HEK293 (cell line): ENCODE results near the gene ERG.

ENCODE experiments used
- CTCF ChIA-PET: fragments of 350-600 bp; formaldehyde crosslinking; extraction: SDS; loops from one replicate; lab custom pipeline; 2021; ENCODE audit warnings: antibody characterized with exemption; lab: Yijun Ruan, JAX
- POLR2A ChIA-PET: fragments of 300-600 bp; formaldehyde crosslinking; extraction: SDS; loops from one replicate; lab custom pipeline; 2020; ENCODE audit warnings: antibody characterized with exemption, inconsistent platforms; lab: Yijun Ruan, JAX
- H3K27ac ChIP-seq: fragments of 200-500 bp; sonication (Bioruptor generic); 2 replicates; pipeline ENCODE4 v1.5.1; 2014; ENCODE audit warnings: low read depth, low read length, control low read depth, inconsistent platforms; ENCODE audit errors: extremely low read depth
- H3K36me3 ChIP-seq, 2 experiments: fragments of 200-500 bp in 1 of 2; sonication (Bioruptor generic) in 1 of 2; 1 replicate in 1 of 2; 2 replicates in 1 of 2; pipeline ENCODE4 v1.5.1; 2014 to 2017; ENCODE audit warnings: inconsistent platforms in 2 of 2, low read length in 2 of 2; ENCODE audit not compliant: control insufficient read depth in 2 of 2, insufficient read depth in 1 of 2
- H3K4me1 ChIP-seq: fragments of 200-500 bp; sonication (Bioruptor generic); 2 replicates; pipeline ENCODE4 v1.5.1; 2014; ENCODE audit warnings: mild to moderate bottlenecking, low read length, inconsistent platforms; ENCODE audit not compliant: control insufficient read depth, insufficient read depth
- H3K4me3 ChIP-seq: 2 replicates; pipeline ENCODE4 v1.5.1; 2011; ENCODE audit warnings: low read depth, mild to moderate bottlenecking, control low read depth, low read length, moderate library complexity
- H3K9me3 ChIP-seq: fragments of 200-500 bp; sonication (Bioruptor generic); 2 replicates; pipeline ENCODE4 v1.5.1; 2014; ENCODE audit warnings: low read depth, low read length, inconsistent platforms; ENCODE audit not compliant: control insufficient read depth, insufficient read depth
- GLI2 ChIP-seq: fragments of 450-650 bp; formaldehyde crosslinking; IDR thresholded peaks from 2 replicates; pipeline ENCODE4; 2017; ENCODE audit warnings: missing biosample characterization, missing genetic modification characterization, low read depth, borderline replicate concordance
- KLF8 ChIP-seq: fragments of 450-650 bp; formaldehyde crosslinking; IDR thresholded peaks from 2 replicates; pipeline ENCODE4 v1.5.1; 2016; ENCODE audit warnings: missing biosample characterization, missing genetic modification characterization
- PATZ1 ChIP-seq: fragments of 450-650 bp; formaldehyde crosslinking; IDR thresholded peaks from 2 replicates; pipeline ENCODE4 v1.5.1; 2016; ENCODE audit warnings: missing biosample characterization, missing genetic modification characterization
- PRDM4 ChIP-seq: fragments of 450-650 bp; formaldehyde crosslinking; IDR thresholded peaks from 2 replicates; pipeline ENCODE4 v1.5.1; 2017; ENCODE audit warnings: missing biosample characterization, missing genetic modification characterization
- YY2 ChIP-seq: fragments of 450-650 bp; formaldehyde crosslinking; IDR thresholded peaks from 2 replicates; pipeline ENCODE4 v1.5.1; 2016; ENCODE audit warnings: missing biosample characterization, missing genetic modification characterization
- ZBTB11 ChIP-seq: fragments of 450-650 bp; formaldehyde crosslinking; conservative IDR thresholded peaks from 2 replicates; pipeline ENCODE4 v1.5.1; 2016; ENCODE audit warnings: low read depth, missing biosample characterization, missing genetic modification characterization
- ZBTB17 ChIP-seq: fragments of 450-650 bp; formaldehyde crosslinking; IDR thresholded peaks from 2 replicates; pipeline ENCODE4 v1.5.1; 2016; ENCODE audit warnings: missing biosample characterization, missing genetic modification characterization
- ZBTB20 ChIP-seq: fragments of 450-650 bp; formaldehyde crosslinking; IDR thresholded peaks from 2 replicates; pipeline ENCODE4 v1.5.1; 2016; ENCODE audit warnings: missing biosample characterization, missing genetic modification characterization
- ZFP37 ChIP-seq: fragments of 450-650 bp; formaldehyde crosslinking; IDR thresholded peaks from 2 replicates; pipeline ENCODE4 v1.5.1; 2016; ENCODE audit warnings: missing biosample characterization, missing genetic modification characterization
- ZNF16 ChIP-seq: fragments of 450-650 bp; formaldehyde crosslinking; IDR thresholded peaks from 2 replicates; pipeline ENCODE4 v1.5.1; 2016; ENCODE audit warnings: low read depth, missing biosample characterization, missing genetic modification characterization
- ZNF223 ChIP-seq: fragments of 450-650 bp; formaldehyde crosslinking; IDR thresholded peaks from 2 replicates; pipeline ENCODE4 v1.5.1; 2016; ENCODE audit warnings: missing biosample characterization, missing genetic modification characterization
- ZNF280C ChIP-seq: fragments of 450-650 bp; formaldehyde crosslinking; IDR thresholded peaks from 2 replicates; pipeline ENCODE4 v1.5.1; 2016; ENCODE audit warnings: missing biosample characterization, missing genetic modification characterization
- ZNF311 ChIP-seq: fragments of 450-650 bp; formaldehyde crosslinking; IDR thresholded peaks from 2 replicates; pipeline ENCODE4 v1.5.1; 2017; ENCODE audit warnings: missing biosample characterization, missing genetic modification characterization, borderline replicate concordance
- ZNF324 ChIP-seq: fragments of 450-650 bp; formaldehyde crosslinking; IDR thresholded peaks from 2 replicates; pipeline ENCODE4 v1.5.1; 2016; ENCODE audit warnings: missing biosample characterization, missing genetic modification characterization
- ZNF335 ChIP-seq: fragments of 450-650 bp; formaldehyde crosslinking; conservative IDR thresholded peaks from 2 replicates; pipeline ENCODE4 v1.5.1; 2016; ENCODE audit warnings: missing biosample characterization, missing genetic modification characterization
- ZNF426 ChIP-seq: fragments of 450-650 bp; formaldehyde crosslinking; IDR thresholded peaks from 2 replicates; pipeline ENCODE4 v1.5.1; 2017; ENCODE audit warnings: missing biosample characterization, missing genetic modification characterization, mild to moderate bottlenecking, inconsistent platforms, moderate library complexity
- ZNF510 ChIP-seq: fragments of 450-650 bp; formaldehyde crosslinking; IDR thresholded peaks from 2 replicates; pipeline ENCODE4 v1.5.1; 2018; ENCODE audit warnings: mild to moderate bottlenecking, missing genetic modification characterization, missing biosample characterization; ENCODE audit not compliant: insufficient replicate concordance
- ZNF639 ChIP-seq: fragments of 450-650 bp; formaldehyde crosslinking; IDR thresholded peaks from 2 replicates; pipeline ENCODE4 v1.5.1; 2016; ENCODE audit warnings: missing biosample characterization, missing genetic modification characterization

Gene ERG

GRCh38 chr21:38477226-38477625 lies 21.1 kb downstream of the ERG start:
- TF ChIP-seq PRDM4 (tag by site-specific recombination) (no peak), PATZ1 (tag by site-specific recombination) (no peak)
- Histone ChIP-seq H3K36me3 (no peaks in the 10 kb centered on the region), H3K4me3 (no peak overlapping the region), H3K4me1 (peaks cover 9% of the 10 kb centered on the region; the same call in 1 of the 2 replicates), H3K9me3 (no peaks in the 10 kb centered on the region), H3K27ac (no peak overlapping the region)
- CTCF ChIA-PET: interaction anchor here (1.0 kb wide), 1 partner anchor 27 kb away, joined by 3 read pairs; no protein-coding TSS in a partner anchor
- POLR2A ChIA-PET: no interaction called here

- Histone ChIP-seq H3K9me3 (no peaks in the 10 kb centered on the region), H3K4me1 (peaks cover 9% of the 10 kb centered on the region; the same call in 1 of the 2 replicates), H3K27ac (no peak overlapping the region), H3K4me3 (no peak overlapping the region), H3K36me3 (no peaks in the 10 kb centered on the region)
- ChIA-PET POLR2A (no interaction called here), CTCF (no interaction called here)
- TF ChIP-seq ZNF223 (tag by site-specific recombination) (no peak), KLF8 (tag by site-specific recombination) (no peak), ZNF335 (tag by site-specific recombination) (no peak), ZNF311 (tag by site-specific recombination) (no peak), ZNF16 (no peak), PRDM4 (tag by site-specific recombination) (no peak), ZNF280C (no peak), YY2 (no peak), ZFP37 (tag by site-specific recombination) (no peak), ZNF324 (tag by site-specific recombination) (no peak), ZBTB11 (tag by site-specific recombination) (no peak), ZNF639 (tag by site-specific recombination) (no peak), ZBTB17 (tag by site-specific recombination) (no peak), ZBTB20 (tag by site-specific recombination) (no peak), ZNF510 (no peak), GLI2 (tag by site-specific recombination) (no peak), ZNF426 (no peak)
These were observed 21.9 kb downstream of the ERG start for GRCh38 chr21:38476385-38476784.
